Activated naive CD4-positive, alpha-beta T cell treated with anti-CD3 and anti-CD28 coated beads, Interleukin-2, amount 10 ng/mL, durations not matched to agents 7 days and 5 days (primary cell): ENCODE measurements around the gene KCNE4.

Source experiments
- CTCF ChIA-PET: fragments of 350-600 bp; sonication (Branson Sonifier 250); formaldehyde crosslinking; loops from one replicate; lab custom pipeline; 2021; ENCODE audit warnings: antibody characterized with exemption; lab: Charles Lee
- DNase-seq: peaks from one replicate; pipeline ENCODE4 v3.0.0-alpha.2; 2020
- H3K27ac Mint-ChIP-seq: one replicate; pipeline ENCODE4 v1.8.0; 2021; ENCODE audit warnings: mild to moderate bottlenecking, moderate library complexity, mixed read lengths
- H3K27me3 Mint-ChIP-seq: one replicate; pipeline ENCODE4 v1.8.0; 2021; ENCODE audit warnings: mild to moderate bottlenecking, mixed read lengths
- H3K36me3 Mint-ChIP-seq: one replicate; pipeline ENCODE4 v1.8.0; 2021; ENCODE audit warnings: mixed read lengths
- H3K4me1 Mint-ChIP-seq: one replicate; pipeline ENCODE4 v1.8.0; 2021; ENCODE audit warnings: mixed read lengths
- H3K4me3 Mint-ChIP-seq: one replicate; pipeline ENCODE4 v1.8.0; 2021; ENCODE audit warnings: mild to moderate bottlenecking, moderate library complexity, mixed read lengths
- H3K9me3 Mint-ChIP-seq: one replicate; pipeline ENCODE4 v1.8.0; 2021; ENCODE audit warnings: mixed read lengths

KCNE4 gene

DNA sequence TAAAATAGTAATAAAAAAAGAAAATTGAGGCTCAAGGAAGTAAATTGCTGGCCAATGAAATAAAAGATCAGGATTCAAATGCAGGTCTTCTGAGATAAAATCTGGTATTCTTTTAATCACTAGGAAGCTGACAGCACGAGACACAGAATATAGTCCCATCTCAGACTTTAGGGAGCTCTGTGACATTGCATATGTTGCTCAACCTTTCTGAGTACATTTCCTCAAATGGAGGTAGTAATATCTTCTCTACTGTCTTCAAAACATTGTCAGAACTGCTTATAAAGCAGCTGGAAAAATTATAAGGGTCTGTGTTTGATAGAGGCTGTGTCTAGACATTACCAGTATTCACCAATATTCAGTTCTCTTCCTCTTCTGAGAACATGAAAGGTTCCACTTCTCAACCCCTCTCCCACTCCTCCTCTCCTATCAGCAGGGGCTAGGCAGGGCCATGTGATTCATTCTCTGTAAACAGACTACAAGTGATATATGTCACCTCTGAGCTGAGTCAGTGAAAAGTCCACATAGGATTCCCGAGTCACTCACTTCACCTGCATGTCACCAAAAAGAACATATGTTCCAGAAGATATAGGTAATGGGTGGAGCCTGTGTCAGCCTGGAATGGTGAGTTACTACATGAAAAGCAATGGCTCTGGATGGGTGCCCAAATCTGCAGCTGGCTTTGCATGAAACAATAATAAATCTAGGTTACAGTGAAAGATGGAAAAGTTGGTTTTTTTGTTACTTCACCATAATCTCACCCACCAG, 7.1 kb downstream of the KCNE4 start:
- Mint-ChIP-seq H3K9me3 (no peaks in the 10 kb centered on the region), H3K27me3 (no peaks in the 10 kb centered on the region), H3K36me3 (no peaks in the 10 kb centered on the region), H3K27ac (no peak overlapping the region), H3K4me1 (no peaks in the 10 kb centered on the region), H3K4me3 (no peak overlapping the region)
- CTCF ChIA-PET: no interaction called here
- DNase-seq: no peak

DNA sequence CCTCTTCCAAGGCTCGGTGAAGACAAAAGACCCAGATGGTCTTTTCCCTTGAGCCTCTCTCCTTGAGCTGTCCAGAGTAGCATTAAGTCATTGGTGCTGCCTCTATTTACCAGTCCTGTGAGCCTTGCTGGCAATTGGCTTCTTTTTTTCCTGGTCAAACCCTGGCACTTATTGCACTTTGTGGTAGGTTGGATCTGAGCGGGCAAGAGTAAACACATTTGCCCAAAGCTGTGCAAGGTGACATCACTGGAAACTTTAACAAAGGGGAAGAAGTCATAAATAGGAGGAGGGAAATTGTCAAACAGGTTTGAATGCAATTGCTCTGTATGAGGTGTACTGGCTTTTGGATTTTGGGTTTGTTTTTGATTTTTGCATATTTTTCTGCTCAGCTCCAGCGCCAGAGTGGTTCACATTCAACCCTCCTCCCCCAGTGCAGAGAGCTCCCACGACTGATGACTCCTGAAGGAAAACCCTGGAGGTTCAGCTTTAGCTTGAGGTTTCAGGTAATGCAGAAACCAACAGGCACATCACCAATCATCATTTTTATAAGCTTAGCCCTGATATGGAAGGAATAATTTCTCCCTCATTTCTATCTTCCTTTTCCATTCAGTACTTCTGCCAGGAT, 8.3 kb downstream of the KCNE4 start:
- no peaks in the 10 kb centered on the region for H3K36me3 Mint-ChIP-seq
- H3K4me1 Mint-ChIP-seq: no peaks in the 10 kb centered on the region
- no peaks in the 10 kb centered on the region for H3K9me3 Mint-ChIP-seq
- no peak for DNase-seq
- no peaks in the 10 kb centered on the region for H3K27me3 Mint-ChIP-seq
- CTCF ChIA-PET: no interaction called here
- H3K4me3 Mint-ChIP-seq: no peak overlapping the region
- no peak overlapping the region for H3K27ac Mint-ChIP-seq

DNA sequence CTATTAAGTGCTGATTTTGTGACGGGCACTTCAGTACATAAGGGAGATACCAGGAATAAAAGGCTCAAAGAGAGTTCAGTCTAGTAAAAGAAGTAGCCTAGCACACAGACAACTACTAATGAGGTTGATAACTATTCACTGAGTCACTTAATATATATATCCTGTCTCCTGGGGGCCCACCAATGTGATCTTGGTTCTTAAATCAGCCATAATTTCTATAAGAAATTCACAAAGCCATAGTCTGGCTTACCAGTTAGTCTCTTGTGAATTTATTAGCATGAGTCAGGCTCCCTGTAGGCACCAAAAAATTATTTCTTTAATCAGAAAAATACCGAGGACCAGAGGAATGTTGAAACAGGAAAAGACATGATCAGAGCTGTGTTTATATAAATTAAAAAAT, 10.4 kb downstream of the KCNE4 start:
- no peak for DNase-seq
- Mint-ChIP-seq H3K36me3 (no peaks in the 10 kb centered on the region), H3K27ac (no peak overlapping the region), H3K27me3 (no peaks in the 10 kb centered on the region), H3K9me3 (no peaks in the 10 kb centered on the region), H3K4me1 (no peaks in the 10 kb centered on the region), H3K4me3 (no peak overlapping the region)
- CTCF ChIA-PET: no interaction called here

DNA sequence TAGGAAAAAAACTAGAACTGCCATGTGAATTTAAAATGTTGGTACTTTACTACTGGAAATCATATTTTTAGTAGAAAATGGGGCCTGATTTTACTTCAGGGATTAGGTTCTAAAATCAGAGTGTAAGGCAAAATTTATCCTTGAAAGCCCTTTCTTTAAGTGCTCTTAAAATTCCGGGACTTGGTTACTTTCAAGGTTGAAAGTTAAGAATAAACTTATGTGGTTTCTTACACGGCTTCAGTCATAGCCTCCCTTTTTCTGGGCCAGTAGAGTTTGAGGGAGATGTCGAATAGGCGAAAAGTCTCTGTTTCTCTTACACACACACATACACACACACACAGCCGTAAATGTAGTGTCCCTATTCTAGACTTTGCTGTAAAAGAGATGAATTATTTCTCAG, 13.1 kb downstream of the KCNE4 start:
- Mint-ChIP-seq H3K27me3 (no peaks in the 10 kb centered on the region), H3K36me3 (no peaks in the 10 kb centered on the region), H3K4me3 (no peak overlapping the region), H3K4me1 (no peaks in the 10 kb centered on the region), H3K9me3 (no peaks in the 10 kb centered on the region), H3K27ac (no peak overlapping the region)
- DNase-seq: no peak
- CTCF ChIA-PET: no interaction called here

DNA sequence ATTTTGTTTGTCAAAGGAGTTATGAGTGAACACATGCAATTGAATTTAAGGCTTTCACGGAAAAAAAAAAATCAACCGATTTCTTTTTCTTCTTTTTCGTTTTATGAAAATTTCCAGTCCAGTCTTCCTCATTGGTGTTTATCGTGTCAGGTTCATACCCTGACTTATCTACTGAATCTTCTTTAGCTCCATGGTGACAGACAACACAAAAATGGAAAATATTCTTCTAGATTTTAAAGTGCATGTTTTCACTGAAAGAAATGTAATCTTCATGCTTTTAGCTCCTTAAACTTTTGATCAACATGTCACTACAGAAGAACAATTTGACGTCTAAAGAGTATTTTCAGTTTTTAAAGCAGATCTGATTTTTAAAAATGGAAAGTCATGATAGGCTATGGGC, 14.7 kb downstream of the KCNE4 start:
- CTCF ChIA-PET: no interaction called here
- H3K4me3 Mint-ChIP-seq: no peak overlapping the region

DNA sequence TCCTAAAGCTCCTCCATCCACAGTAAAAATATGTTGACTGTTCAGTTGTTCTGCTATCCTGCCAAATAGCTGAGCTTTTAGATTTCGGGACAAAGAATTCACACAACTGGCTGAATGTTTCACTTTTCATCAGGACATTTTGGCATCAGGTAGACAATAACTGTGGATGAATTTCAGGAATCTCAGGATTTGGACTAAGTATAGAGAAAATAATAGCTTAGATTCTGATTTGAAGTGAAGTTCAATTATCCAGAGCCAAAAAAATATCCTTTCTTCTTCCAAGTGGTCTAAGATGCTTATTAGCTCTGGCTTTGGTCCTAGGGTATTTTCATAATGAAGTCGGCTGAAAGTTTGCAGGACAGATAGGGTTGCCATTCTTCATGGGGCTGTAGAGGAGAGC, 16.1 kb downstream of the KCNE4 start:
- no peaks in the 10 kb centered on the region for H3K9me3 Mint-ChIP-seq
- H3K27ac Mint-ChIP-seq: no peak overlapping the region
- no peaks in the 10 kb centered on the region for H3K36me3 Mint-ChIP-seq
- H3K4me1 Mint-ChIP-seq: no peaks in the 10 kb centered on the region
- no peaks in the 10 kb centered on the region for H3K27me3 Mint-ChIP-seq
- H3K4me3 Mint-ChIP-seq: no peak overlapping the region
- CTCF ChIA-PET: no interaction called here
- DNase-seq: no peak

More for the DNA sequence above, 14.7 kb downstream of the KCNE4 start:
- H3K36me3 Mint-ChIP-seq: no peaks in the 10 kb centered on the region
- H3K27ac Mint-ChIP-seq: no peak overlapping the region
- DNase-seq: no peak
- H3K9me3 Mint-ChIP-seq: no peaks in the 10 kb centered on the region
- H3K4me1 Mint-ChIP-seq: no peaks in the 10 kb centered on the region
- no peaks in the 10 kb centered on the region for H3K27me3 Mint-ChIP-seq

DNA sequence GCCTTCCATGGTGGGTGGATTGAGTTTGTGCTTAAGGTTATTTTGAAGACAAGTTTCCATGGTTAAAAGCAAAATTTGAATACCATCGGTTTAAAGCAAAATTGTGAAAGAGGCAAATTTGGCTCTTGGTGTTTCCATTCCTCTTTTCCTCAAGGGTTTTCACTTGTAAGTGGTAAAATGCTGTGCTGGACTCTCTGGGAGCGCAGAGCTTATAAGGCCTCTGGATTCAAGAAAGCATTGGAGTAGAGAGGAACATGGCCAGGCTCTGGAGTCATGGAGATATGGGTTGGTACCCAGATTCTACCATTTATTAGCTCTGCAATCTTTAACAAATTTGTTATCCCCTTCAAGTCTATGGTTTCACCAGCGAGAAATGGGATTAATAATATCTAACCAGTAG, 17.5 kb downstream of the KCNE4 start:
- no peaks in the 10 kb centered on the region for H3K27me3 Mint-ChIP-seq
- CTCF ChIA-PET: no interaction called here
- no peaks in the 10 kb centered on the region for H3K4me1 Mint-ChIP-seq
- no peaks in the 10 kb centered on the region for H3K36me3 Mint-ChIP-seq
- no peak for DNase-seq
- H3K4me3 Mint-ChIP-seq: no peak overlapping the region
- H3K9me3 Mint-ChIP-seq: no peaks in the 10 kb centered on the region
- H3K27ac Mint-ChIP-seq: no peak overlapping the region

DNA sequence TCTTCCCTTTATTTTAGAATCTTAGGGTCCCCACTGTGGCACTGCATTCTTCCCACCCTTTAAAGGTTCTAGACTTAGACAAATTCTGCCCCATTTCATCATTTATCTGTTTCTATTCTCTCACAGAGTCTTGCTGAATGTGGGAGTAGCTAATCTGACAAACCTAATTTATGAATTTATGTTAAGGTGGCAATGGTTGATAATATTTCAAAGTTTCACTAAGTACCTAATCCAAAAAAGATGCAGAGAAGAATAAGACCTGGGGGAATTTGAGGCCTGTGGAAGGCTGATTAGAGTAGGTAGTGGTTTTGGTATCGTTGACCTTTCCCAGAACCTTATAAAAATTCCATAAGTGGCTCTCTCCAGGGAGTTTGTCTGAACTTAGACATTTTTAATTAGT, 18.0 kb downstream of the KCNE4 start:
- no peak for DNase-seq
- Mint-ChIP-seq H3K36me3 (no peaks in the 10 kb centered on the region), H3K4me3 (no peak overlapping the region), H3K27ac (no peak overlapping the region), H3K27me3 (no peaks in the 10 kb centered on the region), H3K4me1 (no peaks in the 10 kb centered on the region), H3K9me3 (no peaks in the 10 kb centered on the region)
- CTCF ChIA-PET: no interaction called here

DNA sequence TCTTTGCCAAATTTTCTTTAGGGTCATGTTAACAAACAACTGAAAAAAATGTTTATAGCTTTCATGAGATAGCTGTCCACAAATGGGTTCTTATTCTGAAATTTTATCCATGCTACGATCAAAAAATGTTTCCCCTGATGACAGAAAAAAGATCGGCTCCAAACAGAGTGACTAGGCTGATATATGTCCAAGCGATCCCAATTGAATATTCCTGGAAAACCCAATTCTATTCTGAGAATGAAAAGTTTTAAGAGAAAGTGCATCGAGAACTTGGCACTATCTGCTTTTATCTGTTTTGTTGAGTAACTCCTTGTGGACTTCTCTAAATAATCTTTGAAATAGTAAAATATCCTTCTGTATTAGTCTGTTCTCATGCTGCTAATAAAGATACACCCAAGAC, 19.1 kb downstream of the KCNE4 start:
- H3K4me1 Mint-ChIP-seq: no peaks in the 10 kb centered on the region
- H3K27ac Mint-ChIP-seq: no peak overlapping the region
- no peaks in the 10 kb centered on the region for H3K27me3 Mint-ChIP-seq
- DNase-seq: no peak
- CTCF ChIA-PET: interaction anchor here (0.6 kb wide), 2 partner anchors 72 to 1176 kb away, joined by 3 to 4 read pairs; no protein-coding TSS in a partner anchor
- no peaks in the 10 kb centered on the region for H3K9me3 Mint-ChIP-seq
- H3K36me3 Mint-ChIP-seq: no peaks in the 10 kb centered on the region
- no peak overlapping the region for H3K4me3 Mint-ChIP-seq

DNA sequence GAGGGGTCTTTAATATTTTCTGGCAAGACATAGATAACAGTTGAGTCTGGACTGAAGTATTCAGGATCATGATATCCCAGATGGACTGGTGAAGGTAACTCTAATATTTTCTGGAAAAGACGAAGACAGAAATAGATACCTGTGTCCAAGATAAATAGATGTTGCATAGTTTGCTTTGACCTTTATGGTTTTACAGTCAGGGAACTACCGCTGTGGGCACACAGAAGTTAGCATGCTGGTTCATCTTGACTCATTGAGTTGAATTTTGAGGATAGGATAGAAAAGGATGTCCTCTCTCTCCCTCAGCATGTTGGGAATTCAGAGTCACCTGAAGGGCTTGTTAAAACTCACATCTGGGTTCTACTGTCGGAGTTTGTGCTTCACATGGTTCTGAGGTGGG, 20.8 kb downstream of the KCNE4 start:
- no peak for DNase-seq
- Mint-ChIP-seq H3K9me3 (no peaks in the 10 kb centered on the region), H3K27me3 (no peaks in the 10 kb centered on the region), H3K27ac (no peak overlapping the region), H3K4me1 (no peaks in the 10 kb centered on the region), H3K4me3 (no peak overlapping the region), H3K36me3 (no peaks in the 10 kb centered on the region)
- CTCF ChIA-PET: no interaction called here

DNA sequence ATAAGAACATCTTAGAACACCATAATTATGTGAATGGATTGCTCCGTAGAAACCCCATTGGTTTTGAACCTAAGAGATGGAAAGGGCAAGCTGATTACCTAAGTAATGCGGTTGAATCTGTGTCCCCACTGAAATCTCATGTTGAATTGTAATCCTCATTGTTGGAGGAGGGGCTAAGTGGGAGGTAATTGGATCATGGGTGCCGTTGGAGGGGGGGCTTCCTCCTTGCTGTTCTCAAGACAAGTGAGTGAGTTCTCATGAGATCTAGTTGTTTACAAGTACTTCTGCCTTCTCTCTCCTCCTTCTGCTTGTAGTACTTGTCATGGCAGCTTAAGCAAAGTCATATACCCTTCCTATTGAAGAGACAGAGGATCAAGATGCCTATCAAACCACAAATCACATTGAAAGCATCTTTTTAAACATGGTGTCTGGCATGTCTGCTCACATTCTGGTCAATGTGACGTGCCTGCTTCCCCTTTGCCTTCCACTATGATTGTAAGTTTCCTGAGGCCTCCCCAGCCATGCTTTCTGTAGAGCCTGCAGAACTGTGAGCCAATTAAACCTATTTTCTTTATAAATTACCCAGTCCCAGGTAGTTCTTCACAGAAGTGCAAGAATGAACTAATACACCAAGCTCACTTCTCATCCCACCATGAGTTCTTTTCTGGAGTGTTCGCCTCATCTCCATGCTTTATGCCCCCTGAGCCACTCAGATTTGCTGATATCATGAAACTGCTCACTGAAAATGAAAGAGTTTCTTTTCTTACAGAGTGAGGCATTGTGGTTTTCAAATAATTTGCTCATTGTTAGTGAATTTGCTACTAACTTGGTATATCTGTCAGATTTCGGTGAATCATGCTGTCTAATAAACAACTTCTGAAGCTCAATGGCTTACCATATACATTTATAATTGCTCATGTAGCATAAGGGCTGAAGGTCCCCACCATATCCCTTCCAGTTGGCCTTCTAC, 23.6 kb downstream of the KCNE4 start:
- Mint-ChIP-seq H3K27ac (no peak overlapping the region), H3K36me3 (no peaks in the 10 kb centered on the region), H3K4me3 (no peak overlapping the region), H3K27me3 (no peaks in the 10 kb centered on the region), H3K9me3 (no peaks in the 10 kb centered on the region), H3K4me1 (no peaks in the 10 kb centered on the region)
- CTCF ChIA-PET: no interaction called here
- no peak for DNase-seq

DNA sequence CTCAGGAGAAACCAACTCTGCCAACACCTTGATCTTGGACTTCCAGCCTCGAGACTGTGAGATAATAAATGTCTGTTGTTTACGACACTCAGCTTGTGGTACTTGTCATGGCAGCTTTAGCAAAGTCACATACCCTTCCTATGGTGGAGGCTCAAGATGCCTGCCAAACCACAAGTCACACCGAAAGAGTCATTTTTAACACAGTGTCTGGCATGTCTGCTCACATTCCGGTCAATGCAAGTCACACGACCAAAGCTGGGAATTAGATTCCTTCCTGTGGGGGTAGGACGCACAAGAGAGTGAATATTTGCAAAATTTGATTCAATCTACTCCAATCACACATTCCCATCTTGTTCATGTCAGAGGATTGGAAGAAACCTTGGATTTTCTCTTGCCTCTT, 24.6 kb downstream of the KCNE4 start:
- CTCF ChIA-PET: no interaction called here
- Mint-ChIP-seq H3K9me3 (no peaks in the 10 kb centered on the region), H3K36me3 (no peaks in the 10 kb centered on the region), H3K27me3 (no peaks in the 10 kb centered on the region), H3K4me1 (no peaks in the 10 kb centered on the region), H3K27ac (no peak overlapping the region), H3K4me3 (no peak overlapping the region)
- no peak for DNase-seq

DNA sequence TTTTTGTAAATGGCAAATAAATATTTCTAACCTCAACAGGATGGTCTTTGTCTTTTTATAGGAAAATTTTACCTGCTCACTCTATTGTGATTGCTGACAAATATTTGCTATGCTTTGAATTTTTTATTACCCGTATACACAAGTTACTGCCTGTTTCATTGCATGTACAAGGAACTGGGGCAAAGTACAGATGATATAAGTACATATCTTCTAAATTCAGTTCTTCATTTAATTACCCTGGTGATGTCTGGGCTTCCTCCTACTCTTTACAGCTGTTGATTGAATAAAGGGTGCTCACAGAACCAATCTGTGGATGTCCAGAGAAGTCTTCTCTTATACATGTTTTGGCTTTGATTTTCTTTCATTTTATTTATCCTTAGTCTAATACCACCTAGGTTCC, 26.5 kb downstream of the KCNE4 start:
- CTCF ChIA-PET: no interaction called here
- Mint-ChIP-seq H3K9me3 (no peaks in the 10 kb centered on the region), H3K27me3 (no peaks in the 10 kb centered on the region), H3K27ac (no peak overlapping the region), H3K4me3 (no peak overlapping the region), H3K36me3 (no peaks in the 10 kb centered on the region), H3K4me1 (no peaks in the 10 kb centered on the region)
- DNase-seq: no peak

DNA sequence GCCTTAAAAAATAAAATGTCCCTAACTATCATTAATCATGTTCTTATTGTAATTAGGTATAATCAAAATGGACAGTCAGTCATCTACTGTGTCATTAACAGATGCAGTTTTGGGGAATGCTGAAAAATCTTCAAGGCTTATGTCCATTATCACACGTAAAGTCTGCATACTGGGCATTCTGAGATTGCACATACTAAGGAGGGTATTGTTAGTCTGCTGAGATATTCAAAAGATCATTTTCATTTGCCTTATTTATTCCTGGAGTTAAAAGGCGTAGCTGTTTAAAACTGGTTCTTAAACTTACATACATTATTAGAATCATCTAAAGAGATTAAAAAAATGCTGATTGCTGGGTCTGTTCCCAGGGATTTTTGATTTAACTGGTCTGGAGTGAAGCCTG, 27.4 kb downstream of the KCNE4 start:
- CTCF ChIA-PET: no interaction called here
- DNase-seq: no peak
- H3K4me1 Mint-ChIP-seq: no peaks in the 10 kb centered on the region
- H3K4me3 Mint-ChIP-seq: no peak overlapping the region
- H3K9me3 Mint-ChIP-seq: no peaks in the 10 kb centered on the region
- no peaks in the 10 kb centered on the region for H3K36me3 Mint-ChIP-seq
- no peak overlapping the region for H3K27ac Mint-ChIP-seq
- no peaks in the 10 kb centered on the region for H3K27me3 Mint-ChIP-seq
